A673 (cell line): ENCODE results near the gene GULP1. TPM values are rescaled to one million over a fixed set of nuclear protein-coding genes. Genes with fewer than 3 reads are reported as not detected.

Experiments
- BruUV-seq: library from RNA; stranded (reverse); fragments of 400-500 nt; replicated peaks from 2 replicates; lab custom pipeline; 2021; lab: Mats Ljungman, UMichigan
- CTCF ChIA-PET: fragments of 300-600 bp; sonication (Branson Sonifier 250); formaldehyde crosslinking; loops from one replicate; lab custom pipeline; 2022; ENCODE audit warnings: antibody characterized with exemption; lab: Charles Lee
- POLR2A ChIA-PET: fragments of 300-600 bp; sonication (Branson Sonifier 250); formaldehyde crosslinking; loops from one replicate; lab custom pipeline; 2022; ENCODE audit warnings: antibody characterized with exemption; ENCODE audit not compliant: low non-redundant PET; lab: Charles Lee
- DNase-seq: peaks from one replicate; pipeline ENCODE4 v3.0.0-alpha.2; 2015; ENCODE audit warnings: low spot score
- H3K27ac ChIP-seq: fragments of 200-600 bp; sonication (generic); 2 replicates; pipeline ENCODE4 v1.5.1; 2016; ENCODE audit warnings: mixed run types, low read depth, mild to moderate bottlenecking, mixed read lengths, antibody characterized with exemption, low read length; ENCODE audit not compliant: poor library complexity, severe bottlenecking
- H3K27me3 ChIP-seq: fragments of 200-600 bp; sonication (generic); replicated peaks from 2 replicates; pipeline ENCODE4 v1.6.1; 2017; ENCODE audit warnings: mixed run types, low read depth, mild to moderate bottlenecking, mixed read lengths, antibody characterized with exemption, low read length; ENCODE audit not compliant: insufficient read depth, poor library complexity
- H3K36me3 ChIP-seq: fragments of 200-600 bp; sonication (generic); 2 replicates; pipeline ENCODE4 v1.6.1; 2016; ENCODE audit warnings: mixed run types, mild to moderate bottlenecking, mixed read lengths, antibody characterized with exemption, low read length; ENCODE audit not compliant: insufficient read depth, poor library complexity, severe bottlenecking
- H3K4me1 ChIP-seq: fragments of 200-600 bp; sonication (generic); 2 replicates; pipeline ENCODE4 v1.6.1; 2017; ENCODE audit warnings: mixed run types, mild to moderate bottlenecking, mixed read lengths, antibody characterized with exemption, low read length; ENCODE audit not compliant: insufficient read depth, poor library complexity, severe bottlenecking
- H3K4me3 ChIP-seq: fragments of 200-600 bp; sonication (generic); 2 replicates; pipeline ENCODE4 v1.5.1; 2016; ENCODE audit warnings: low read depth, mixed run types, mild to moderate bottlenecking, mixed read lengths, low read length; ENCODE audit not compliant: poor library complexity, severe bottlenecking
- H3K9me3 ChIP-seq: fragments of 200-600 bp; sonication (generic); 2 replicates; pipeline ENCODE4 v1.6.1; 2016; ENCODE audit warnings: mixed run types, low read depth, mild to moderate bottlenecking, mixed read lengths, antibody characterized with exemption, low read length; ENCODE audit not compliant: poor library complexity, severe bottlenecking
- CTCF ChIP-seq: fragments of 300-800, 200-600 bp; sonication (generic); conservative IDR thresholded peaks from 2 replicates; pipeline ENCODE4 v1.5.1; 2017; ENCODE audit warnings: low read depth, mild to moderate bottlenecking, antibody characterized with exemption, low read length, moderate library complexity, mixed read lengths
- EZH2 ChIP-seq: fragments of 200-600 bp; sonication (generic); IDR thresholded peaks from 2 replicates; pipeline ENCODE4 v1.6.1; 2017; ENCODE audit warnings: borderline replicate concordance, low read depth, mild to moderate bottlenecking, mixed read lengths, antibody characterized with exemption, low read length; ENCODE audit not compliant: poor library complexity, severe bottlenecking
- intact Hi-C: fragments of 100-400 bp; cut with micrococcal nuclease; formaldehyde crosslinking; loops from one replicate; pipeline ENCODE4 v1.10.0; 2022; ENCODE audit not compliant: unreplicated experiment
- total RNA-seq: library from RNA; stranded (reverse); gene quantifications from 2 replicates; pipeline ENCODE4 v1.2.3, GENCODE V29; 2021

The GULP1 gene
- total RNA-seq, 1 experiment from 2014 or later = 7.2 TPM

- peaks cover 17% of the 10 kb centered on the region for H3K4me1 ChIP-seq
- intact Hi-C loops = no loop called here
- H3K9me3 ChIP-seq = no peaks in the 10 kb centered on the region
- no TSS peak for BruUV-seq
- ChIA-PET CTCF (no interaction called here), POLR2A (no interaction called here)
- no peak for TF ChIP-seq CTCF
- TF ChIP-seq EZH2 = no peak
- no peak overlapping the region for H3K4me3 ChIP-seq
- H3K36me3 ChIP-seq = no peaks in the 10 kb centered on the region
- H3K27ac ChIP-seq = no peak overlapping the region
- no peaks in the 10 kb centered on the region for H3K27me3 ChIP-seq
- no peak for DNase-seq
Measured at GRCh38 chr2:188314314-188315054, 22.8 kb downstream of the GULP1 start.

GRCh38 chr2:188315750-188316149 lies 24.1 kb downstream of the GULP1 start:
- Histone ChIP-seq H3K27ac (no peak overlapping the region), H3K27me3 (no peaks in the 10 kb centered on the region), H3K36me3 (no peaks in the 10 kb centered on the region), H3K9me3 (no peaks in the 10 kb centered on the region), H3K4me3 (no peak overlapping the region), H3K4me1 (peaks cover 20% of the 10 kb centered on the region)
- CTCF ChIA-PET = no interaction called here
- TF ChIP-seq EZH2 (no peak), CTCF (no peak)
- POLR2A ChIA-PET = no interaction called here
- no TSS peak for BruUV-seq
- intact Hi-C loops = no loop called here
- DNase-seq = peak; percentile 56

DNA sequence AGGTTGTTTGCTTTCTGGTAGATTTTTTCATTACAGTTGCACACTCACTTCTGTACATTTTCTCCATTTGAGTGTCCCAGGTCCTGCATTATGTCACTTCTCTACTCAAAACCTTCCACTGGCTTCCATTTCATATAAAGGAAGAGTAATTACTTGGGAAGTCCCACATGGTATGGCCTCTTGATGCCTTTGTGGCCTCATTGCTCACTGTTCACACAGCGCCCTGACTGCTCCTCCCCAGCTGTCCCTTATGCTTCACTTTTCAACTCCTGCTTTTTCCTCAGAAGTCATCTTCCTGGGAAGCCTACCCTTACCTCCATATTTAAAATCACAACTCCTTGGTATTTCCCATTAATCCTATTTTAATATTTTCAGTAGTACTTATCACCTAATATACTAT lies 24.7 kb downstream of the GULP1 start:
- no peak overlapping the region for H3K4me3 ChIP-seq
- TF ChIP-seq EZH2 (no peak), CTCF (no peak)
- DNase-seq = no peak
- no peaks in the 10 kb centered on the region for H3K36me3 ChIP-seq
- no peaks in the 10 kb centered on the region for H3K27me3 ChIP-seq
- intact Hi-C loops = no loop called here
- BruUV-seq = no TSS peak
- H3K9me3 ChIP-seq = no peaks in the 10 kb centered on the region
- no peak overlapping the region for H3K27ac ChIP-seq
- ChIA-PET POLR2A (no interaction called here), CTCF (no interaction called here)
- peaks cover 25% of the 10 kb centered on the region for H3K4me1 ChIP-seq
